ENCODE measurements around the gene WDR20.
"Not testable (repeated sequence)": the region's sequence is repeated elsewhere in the genome, so short reads cannot be mapped to it uniquely, and the experiment has no call there.

WDR20 gene

GRCh38 chr14:102234331-102235264 is 94.9 kb downstream of the WDR20 start:
- no peak for DNase-seq

- peak in 33 of 58 donors; percentile 7 to 78 (median 45) for DNase-seq
Observed at GRCh38 chr14:102235275-102235897, 95.7 kb downstream of the WDR20 start.

GRCh38 chr14:102236026-102236425 is 96.3 kb downstream of the WDR20 start:
- no peak for DNase-seq

- DNase-seq = no peak
Observed at GRCh38 chr14:102238131-102238530, 98.4 kb downstream of the WDR20 start.

- no peak for DNase-seq
Observed at GRCh38 chr14:102238766-102239165, 99.1 kb downstream of the WDR20 start.

DNA sequence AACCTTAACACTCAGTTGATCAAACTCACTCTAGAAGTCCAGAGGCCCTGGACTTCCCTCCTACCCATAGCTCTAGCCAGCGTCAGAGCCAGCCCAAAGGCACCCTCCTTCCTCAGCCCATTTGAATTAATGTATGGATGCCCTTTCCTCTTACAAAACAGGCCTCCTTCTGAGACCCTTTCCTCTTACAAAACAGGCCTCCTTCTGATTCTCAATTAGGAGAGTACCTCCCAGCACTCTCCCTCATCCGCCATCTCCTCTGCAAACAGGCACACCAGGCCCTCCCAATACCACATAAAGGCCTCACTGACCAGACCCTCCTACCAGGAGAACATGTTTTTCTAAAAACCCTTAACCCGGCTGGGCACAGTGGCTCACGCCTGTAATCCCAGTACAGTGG is 99.5 kb downstream of the WDR20 start:
- DNase-seq = no peak

GRCh38 chr14:102240481-102240880 is 100.8 kb downstream of the WDR20 start:
- not testable (repeated sequence) for DNase-seq

- DNase-seq = no peak
Observed at GRCh38 chr14:102241147-102241546, 101.5 kb downstream of the WDR20 start.

DNA sequence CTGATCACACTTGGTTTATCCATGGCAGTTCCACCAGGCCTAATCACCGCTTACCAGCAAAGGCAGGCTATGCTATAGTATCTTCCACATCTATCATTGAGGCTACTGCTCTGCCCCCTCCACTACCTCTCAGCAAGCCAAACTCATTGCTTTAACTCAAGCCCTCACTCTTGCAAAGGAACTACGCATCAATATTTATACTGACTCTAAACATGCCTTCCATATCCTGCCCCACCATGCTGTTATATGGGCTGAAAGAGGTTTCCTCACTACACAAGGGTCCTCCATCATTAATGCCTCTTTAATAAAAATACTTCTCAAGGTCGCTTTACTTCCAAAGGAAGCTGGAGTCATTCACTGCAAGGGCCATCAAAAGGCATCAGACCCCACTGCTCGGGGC is 104.1 kb downstream of the WDR20 start:
- not testable (repeated sequence) for DNase-seq

- DNase-seq = no peak
Observed at GRCh38 chr14:102246071-102246470, 106.4 kb downstream of the WDR20 start.

- DNase-seq = no peak
Observed at GRCh38 chr14:102248121-102248520, 108.4 kb downstream of the WDR20 start.

GRCh38 chr14:102249041-102249440 is 109.3 kb downstream of the WDR20 start:
- DNase-seq = no peak

DNA sequence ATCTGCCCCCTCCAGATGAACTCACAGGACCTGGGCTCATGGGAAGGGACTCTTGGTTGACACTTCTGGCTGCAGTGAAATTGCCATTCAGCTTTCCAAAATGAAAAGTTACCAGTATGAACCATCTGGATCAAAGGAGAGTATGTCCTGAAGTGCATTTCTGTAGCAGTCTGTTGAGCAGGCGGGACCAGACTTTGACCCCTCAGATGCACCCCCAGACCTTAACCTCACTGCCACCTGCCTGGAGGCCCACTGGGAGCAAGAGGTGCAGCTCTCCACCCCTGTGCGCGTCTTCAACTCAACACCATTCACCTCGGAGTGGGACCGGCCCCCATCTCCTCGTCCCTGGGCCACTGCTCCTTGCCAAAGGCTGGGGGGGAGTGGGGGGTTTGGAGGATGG is 110.3 kb downstream of the WDR20 start:
- DNase-seq = no peak

- no peak for DNase-seq
Observed at GRCh38 chr14:102250636-102251035, 110.9 kb downstream of the WDR20 start.

GRCh38 chr14:102251161-102251560 is 111.5 kb downstream of the WDR20 start:
- DNase-seq = no peak

GRCh38 chr14:102252834-102253801 is 113.4 kb downstream of the WDR20 start:
- DNase-seq = no peak

DNA sequence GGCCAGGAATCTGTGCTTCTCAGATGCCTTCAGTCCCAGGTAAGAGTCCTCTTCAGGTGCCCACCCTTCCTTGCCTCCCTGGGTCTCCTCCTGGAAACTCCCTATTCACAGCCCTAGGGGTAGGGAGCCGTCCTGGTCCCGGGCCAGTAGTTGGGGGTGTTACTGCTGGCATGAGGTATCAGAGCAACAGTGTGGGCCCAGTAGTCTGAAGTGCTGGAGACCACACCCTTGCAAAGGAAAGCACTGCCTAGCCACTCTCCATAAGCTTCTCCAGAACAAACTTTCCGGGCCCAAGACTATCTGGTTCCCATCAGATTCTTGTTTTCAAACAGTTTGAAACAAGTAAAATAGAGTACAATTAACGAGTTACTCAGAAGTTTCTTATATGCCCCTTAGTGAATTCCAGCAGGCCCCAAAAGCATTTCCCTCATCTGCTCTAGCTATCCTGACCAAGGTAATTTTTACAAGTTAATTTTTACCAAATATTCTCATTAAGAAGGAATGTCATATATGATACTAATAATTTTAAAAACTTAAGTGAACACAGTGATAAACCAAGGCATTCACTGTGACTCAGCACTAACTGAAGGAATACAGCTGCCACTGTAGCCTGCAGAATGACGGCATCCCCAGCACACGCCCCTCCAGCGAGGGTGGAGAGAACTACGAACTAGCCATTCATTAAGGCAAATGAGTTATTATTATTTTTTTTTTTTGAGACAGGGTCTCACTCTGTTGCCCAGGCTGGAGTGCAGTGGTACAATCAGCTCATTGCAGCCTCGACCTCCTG is 115.9 kb downstream of the WDR20 start:
- DNase-seq = no peak

- peak in 1 of 58 donors; percentile 15 for DNase-seq
Observed at GRCh38 chr14:102256716-102257115, 117.0 kb downstream of the WDR20 start.

DNA sequence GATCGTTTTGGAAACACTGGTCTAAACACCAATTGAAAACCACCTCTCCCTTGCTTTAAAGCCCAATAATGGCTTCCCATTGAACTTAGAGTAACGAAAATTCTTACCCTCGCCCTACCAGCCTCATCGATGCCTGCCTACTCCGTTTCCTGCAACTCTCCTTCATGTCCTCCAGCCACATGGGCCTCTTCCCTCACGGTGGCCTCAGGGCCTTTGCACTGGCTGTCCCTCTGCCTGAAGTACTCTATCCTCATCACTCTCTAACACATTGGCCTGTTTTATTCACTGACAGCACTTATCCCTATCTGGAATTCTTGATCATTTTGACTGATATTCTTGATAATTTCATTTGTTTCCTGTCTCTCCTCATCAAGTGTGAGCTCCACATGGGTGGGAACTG is 118.4 kb downstream of the WDR20 start:
- DNase-seq = no peak
